ENCODE results near the gene TBPL1.

Gene TBPL1

DNA sequence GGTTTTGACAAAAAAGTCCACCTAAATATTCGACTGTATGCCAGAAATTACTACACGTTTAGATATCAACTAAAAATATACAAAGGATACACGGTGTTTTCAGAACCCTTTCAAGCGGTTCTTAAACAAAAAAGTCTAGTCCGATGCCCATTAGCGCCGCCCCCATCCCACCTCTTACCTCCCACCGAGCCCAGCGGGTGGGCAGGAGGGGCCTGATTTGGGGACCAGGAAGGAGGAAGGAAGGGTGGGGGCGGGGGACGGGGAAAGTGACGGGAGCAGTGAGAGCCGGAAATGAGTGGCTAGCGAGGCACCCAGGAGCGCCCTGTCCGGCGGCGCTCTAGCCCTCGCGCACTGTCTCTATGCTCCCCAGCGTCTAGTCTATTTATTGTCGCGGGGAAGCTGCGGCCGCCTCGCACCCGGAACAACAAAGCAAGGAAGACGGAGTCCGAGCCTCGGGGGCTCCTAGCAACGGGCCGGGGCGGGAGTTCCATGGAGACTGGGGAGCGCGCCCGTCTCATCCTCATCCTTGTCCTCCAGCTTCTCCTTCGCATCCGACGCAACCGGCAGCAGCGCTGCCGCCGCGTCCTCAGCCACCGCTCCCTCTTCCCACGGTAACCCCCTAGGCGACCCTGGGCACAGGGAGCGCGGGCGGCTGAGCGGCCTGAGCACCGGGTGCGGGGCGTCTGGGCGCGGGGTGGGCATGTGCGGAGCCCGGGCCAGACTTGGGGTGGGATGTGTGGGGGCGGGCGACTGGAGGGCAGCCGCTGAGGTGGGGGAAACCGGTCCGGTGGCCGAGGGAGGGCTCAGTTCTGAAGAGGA is at the start of gene TBPL1:
Gene TBPL1, plus strand, starts transcription at position 410 of the 819 bp plus-strand sequence. CDS start 26,902 bp downstream, outside the sequence.
- no peaks in the 10 kb centered on the region for H3K36me3 ChIP-seq
- H3K4me1 ChIP-seq: peaks cover 0 to 33% (median 10%) of the 10 kb centered on the region in 4 donors
- DNase-seq: peak; percentile 96 to 98
- TF ChIP-seq, protein P1, sequence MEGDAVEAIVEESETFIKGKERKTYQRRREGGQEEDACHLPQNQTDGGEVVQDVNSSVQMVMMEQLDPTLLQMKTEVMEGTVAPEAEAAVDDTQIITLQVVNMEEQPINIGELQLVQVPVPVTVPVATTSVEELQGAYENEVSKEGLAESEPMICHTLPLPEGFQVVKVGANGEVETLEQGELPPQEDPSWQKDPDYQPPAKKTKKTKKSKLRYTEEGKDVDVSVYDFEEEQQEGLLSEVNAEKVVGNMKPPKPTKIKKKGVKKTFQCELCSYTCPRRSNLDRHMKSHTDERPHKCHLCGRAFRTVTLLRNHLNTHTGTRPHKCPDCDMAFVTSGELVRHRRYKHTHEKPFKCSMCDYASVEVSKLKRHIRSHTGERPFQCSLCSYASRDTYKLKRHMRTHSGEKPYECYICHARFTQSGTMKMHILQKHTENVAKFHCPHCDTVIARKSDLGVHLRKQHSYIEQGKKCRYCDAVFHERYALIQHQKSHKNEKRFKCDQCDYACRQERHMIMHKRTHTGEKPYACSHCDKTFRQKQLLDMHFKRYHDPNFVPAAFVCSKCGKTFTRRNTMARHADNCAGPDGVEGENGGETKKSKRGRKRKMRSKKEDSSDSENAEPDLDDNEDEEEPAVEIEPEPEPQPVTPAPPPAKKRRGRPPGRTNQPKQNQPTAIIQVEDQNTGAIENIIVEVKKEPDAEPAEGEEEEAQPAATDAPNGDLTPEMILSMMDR (IDR thresholded peaks at IDR 0.05): no peak
- H3K27ac ChIP-seq: peak within 1 kb of the TSS; percentile 99
- peak within 1 kb of the TSS; percentile 76 to 100 for H3K4me3 ChIP-seq
- no peaks in the 10 kb centered on the region for H3K9me3 ChIP-seq
- intact Hi-C loops (cut with DNase I; ENCODE audit: low total_unique reads): loop anchor here (10.0 kb wide), 1 partner anchor 1138 kb away; the partner anchor contains the start of gene RPS12
- no peaks in the 10 kb centered on the region for H3K27me3 ChIP-seq

DNA sequence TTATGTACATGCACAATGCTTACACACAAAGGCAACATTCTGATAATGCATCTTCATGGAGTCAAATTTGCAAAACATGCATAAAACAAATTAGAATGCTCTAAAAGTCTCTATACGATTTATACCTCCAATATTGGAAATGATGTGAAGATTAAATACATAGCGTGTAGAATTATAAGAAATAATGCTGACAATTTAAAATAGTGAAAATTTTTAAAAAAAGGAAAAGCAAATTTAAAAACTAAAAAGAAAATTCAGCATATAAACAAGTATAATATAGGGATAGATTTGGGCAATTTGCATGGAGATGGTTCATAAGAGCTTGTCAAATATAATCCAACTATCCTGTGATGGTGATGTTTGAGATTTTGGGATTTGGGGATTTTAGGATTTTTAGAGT is 49.2 kb upstream of the TBPL1 start:
- intact Hi-C loops (cut with DNase I; ENCODE audit: low total_unique reads): no loop called here
- H3K36me3 ChIP-seq: no peaks in the 10 kb centered on the region
- no peak overlapping the region for H3K27ac ChIP-seq
- H3K27me3 ChIP-seq: peaks cover 0 to 10% of the 10 kb centered on the region in 2 donors
- H3K4me1 ChIP-seq: no peaks in the 10 kb centered on the region
- no peak for DNase-seq
- TF ChIP-seq, protein P1 (IDR thresholded peaks at IDR 0.05): no peak
- no peaks in the 10 kb centered on the region for H3K9me3 ChIP-seq
- H3K4me3 ChIP-seq: no peak overlapping the region

DNA sequence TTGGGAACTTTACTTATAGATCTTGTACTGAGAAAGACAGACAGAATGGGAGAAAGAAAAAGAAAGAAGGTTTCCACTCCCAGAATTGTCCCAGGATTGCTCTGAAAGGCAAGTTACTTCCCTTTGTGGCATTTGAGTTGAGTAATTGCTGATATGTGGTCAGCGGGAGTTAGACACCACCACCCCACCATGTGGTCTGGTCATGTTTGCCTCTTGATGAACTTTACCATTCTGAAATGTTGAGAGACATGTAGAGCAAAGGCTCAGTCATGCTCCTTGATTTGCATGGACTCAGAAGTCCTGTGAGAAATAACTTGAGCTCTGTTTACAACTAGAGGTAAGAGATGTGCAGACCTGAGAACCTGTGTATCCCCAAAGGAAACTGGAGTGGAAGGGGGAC is 47.0 kb upstream of the TBPL1 start:
- Histone ChIP-seq H3K4me1 (no peaks in the 10 kb centered on the region), H3K36me3 (no peaks in the 10 kb centered on the region), H3K9me3 (no peaks in the 10 kb centered on the region), H3K4me3 (no peak overlapping the region), H3K27me3 (peaks cover 0 to 7% of the 10 kb centered on the region in 2 donors), H3K27ac (no peak overlapping the region)
- TF ChIP-seq, protein P1 (IDR thresholded peaks at IDR 0.05): no peak
- intact Hi-C loops (cut with DNase I; ENCODE audit: low total_unique reads): no loop called here
- no peak for DNase-seq

DNA sequence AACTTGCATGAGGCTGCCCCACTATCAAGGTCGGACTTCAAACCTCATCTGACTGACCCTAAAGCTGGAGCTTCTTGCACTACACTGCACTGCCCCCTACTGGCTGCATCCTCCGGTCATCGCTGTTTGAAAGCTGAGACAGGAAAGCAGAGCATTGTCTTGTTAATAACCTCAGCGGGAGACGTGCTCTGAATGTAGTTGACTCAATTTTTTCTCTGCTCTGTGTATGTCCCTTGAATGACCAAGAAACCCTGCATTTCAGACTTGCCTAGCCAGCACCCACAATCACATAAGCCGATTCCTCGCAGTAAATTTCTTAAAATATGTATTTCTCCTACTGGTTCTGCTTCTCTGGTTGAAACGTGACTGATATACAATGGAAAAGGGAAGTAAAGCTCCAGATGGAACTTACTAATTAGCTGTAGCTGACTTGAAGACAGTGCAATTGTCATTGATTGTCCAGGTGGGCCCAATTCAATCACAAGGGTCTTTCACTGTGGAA is 36.3 kb upstream of the TBPL1 start:
- Histone ChIP-seq H3K27ac (no peak overlapping the region), H3K36me3 (no peaks in the 10 kb centered on the region), H3K4me1 (no peaks in the 10 kb centered on the region), H3K27me3 (no peaks in the 10 kb centered on the region), H3K9me3 (no peaks in the 10 kb centered on the region), H3K4me3 (no peak overlapping the region)
- TF ChIP-seq, protein P1 (IDR thresholded peaks at IDR 0.05): peak; percentile 85
- peak; percentile 87 to 91 for DNase-seq
- intact Hi-C loops (cut with DNase I; ENCODE audit: low total_unique reads): no loop called here

DNA sequence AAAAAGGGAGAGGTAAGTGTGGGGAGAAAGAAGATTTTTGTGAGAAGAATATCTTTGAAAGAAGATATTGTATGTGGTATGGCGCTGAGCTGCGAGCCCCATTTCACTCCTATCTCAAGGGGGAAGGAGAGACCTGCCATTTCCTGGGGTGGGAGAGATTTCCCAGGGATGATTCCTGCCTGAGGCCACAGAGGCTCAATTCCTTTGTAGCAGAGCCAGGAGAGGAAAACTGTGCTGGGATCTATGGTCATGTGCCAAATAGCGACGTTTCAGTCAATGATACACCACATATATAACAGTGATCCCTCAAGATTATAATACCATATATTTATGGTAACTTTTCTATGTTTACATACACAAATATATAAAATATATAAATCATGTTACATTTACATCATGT is 35.2 kb upstream of the TBPL1 start:
- Histone ChIP-seq H3K27ac (no peak overlapping the region), H3K9me3 (no peaks in the 10 kb centered on the region), H3K4me1 (no peaks in the 10 kb centered on the region), H3K4me3 (no peak overlapping the region), H3K27me3 (peaks cover 0 to 3% of the 10 kb centered on the region in 2 donors), H3K36me3 (no peaks in the 10 kb centered on the region)
- intact Hi-C loops (cut with DNase I; ENCODE audit: low total_unique reads): loop anchor here (2.0 kb wide), 1 partner anchor 349 kb away; no protein-coding TSS in a partner anchor
- TF ChIP-seq, protein P1 (IDR thresholded peaks at IDR 0.05): no peak
- no peak for DNase-seq
